GM21423 (cell line): ENCODE results near the gene SEPTIN5.

Experiments used
- ATAC-seq: cut with Tn5 transposase; IDR thresholded peaks from one replicate; pipeline ENCODE4 v1.9.1; 2021; ENCODE audit warnings: mild to moderate bottlenecking, moderate library complexity; ENCODE audit not compliant: unreplicated experiment

SEPTIN5 gene

GRCh38 chr22:19732403-19733113 is 18.3 kb downstream of the SEPTIN5 start:
- no peak for ATAC-seq

- no peak for ATAC-seq
Measured at GRCh38 chr22:19733755-19734154, 19.5 kb downstream of the SEPTIN5 start.

- ATAC-seq, result no peak
Measured at GRCh38 chr22:19734163-19734562, 19.9 kb downstream of the SEPTIN5 start.

- ATAC-seq, result no peak
Measured at GRCh38 chr22:19734837-19735382, 20.6 kb downstream of the SEPTIN5 start.

- no peak for ATAC-seq
Measured at GRCh38 chr22:19735665-19736510, 21.6 kb downstream of the SEPTIN5 start.

- ATAC-seq, result no peak
Measured at GRCh38 chr22:19737846-19738663, 23.8 kb downstream of the SEPTIN5 start.

- no peak for ATAC-seq
Measured at GRCh38 chr22:19738664-19739447, 24.6 kb downstream of the SEPTIN5 start.

GRCh38 chr22:19739448-19739895 is 25.2 kb downstream of the SEPTIN5 start:
- ATAC-seq, result no peak

GRCh38 chr22:19739911-19740449 is 25.7 kb downstream of the SEPTIN5 start:
- no peak for ATAC-seq

- ATAC-seq, result no peak
Measured at GRCh38 chr22:19740586-19740985, 26.3 kb downstream of the SEPTIN5 start.

GRCh38 chr22:19741053-19741452 is 26.8 kb downstream of the SEPTIN5 start:
- no peak for ATAC-seq

- ATAC-seq, result no peak
Measured at GRCh38 chr22:19742160-19743066, 28.1 kb downstream of the SEPTIN5 start.

- ATAC-seq, result no peak
Measured at GRCh38 chr22:19743081-19743480, 28.8 kb downstream of the SEPTIN5 start.

- no peak for ATAC-seq
Measured at GRCh38 chr22:19743651-19744050, 29.3 kb downstream of the SEPTIN5 start.

- ATAC-seq, result no peak
Measured at GRCh38 chr22:19744350-19745006, 30.2 kb downstream of the SEPTIN5 start.

- ATAC-seq, result no peak
Measured at GRCh38 chr22:19745155-19746101, 31.1 kb downstream of the SEPTIN5 start.

- ATAC-seq, result no peak
Measured at GRCh38 chr22:19746726-19747125, 32.4 kb downstream of the SEPTIN5 start.
